HG02623 (cell line): ENCODE results near the gene MYH11.
"Not testable (repeated sequence)": the region's sequence is repeated elsewhere in the genome, so short reads cannot be mapped to it uniquely, and the experiment has no call there.

Experiments
- ATAC-seq: cut with Tn5 transposase; IDR thresholded peaks from one replicate; pipeline ENCODE4 v1.9.1; 2021; ENCODE audit warnings: moderate library complexity; ENCODE audit not compliant: unreplicated experiment

The MYH11 gene

DNA sequence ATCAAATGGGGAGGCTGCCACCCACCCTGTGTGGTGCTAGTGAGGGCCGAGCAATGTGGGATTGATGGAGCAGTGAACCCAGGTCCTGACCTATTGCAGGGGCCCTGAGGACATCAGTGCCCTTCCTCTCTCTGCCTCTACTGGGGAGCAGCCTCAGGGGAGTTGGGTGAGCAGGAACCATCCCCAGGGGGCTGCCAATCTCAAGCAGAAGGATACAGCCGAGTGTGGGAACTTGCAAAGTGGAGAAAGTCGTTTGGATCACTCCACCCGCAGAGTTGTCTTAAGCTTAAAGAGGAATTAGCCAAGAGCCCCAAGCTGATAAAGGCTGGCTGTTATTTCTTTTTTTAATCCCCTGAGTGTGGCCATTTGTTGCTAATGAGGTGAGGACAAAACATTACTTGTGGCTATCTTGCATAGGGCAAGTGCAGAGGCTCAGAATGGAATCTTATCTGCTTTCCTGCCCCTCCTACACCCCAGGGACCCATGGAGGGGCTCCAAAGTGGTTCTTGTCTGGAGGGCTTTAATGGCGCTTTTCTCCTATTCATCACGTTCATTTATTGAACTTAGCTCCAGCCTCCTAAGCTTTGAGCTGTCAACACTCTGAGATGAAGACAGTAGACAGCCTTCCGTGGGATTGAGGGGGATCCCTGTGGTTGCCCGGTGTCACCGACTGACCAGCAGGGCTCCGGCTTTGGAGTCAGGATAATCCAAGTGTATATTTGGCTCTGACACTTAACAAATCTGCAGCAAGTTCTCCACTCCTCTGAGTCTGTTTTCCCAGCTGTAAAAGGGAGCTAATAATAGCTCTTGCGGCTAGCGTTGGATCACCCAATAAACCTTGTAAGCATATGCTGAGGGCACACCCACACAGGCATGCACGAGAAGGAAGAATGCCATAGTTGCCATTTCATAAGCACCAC lies 45.1 kb downstream of the MYH11 start:
- no peak for ATAC-seq

DNA sequence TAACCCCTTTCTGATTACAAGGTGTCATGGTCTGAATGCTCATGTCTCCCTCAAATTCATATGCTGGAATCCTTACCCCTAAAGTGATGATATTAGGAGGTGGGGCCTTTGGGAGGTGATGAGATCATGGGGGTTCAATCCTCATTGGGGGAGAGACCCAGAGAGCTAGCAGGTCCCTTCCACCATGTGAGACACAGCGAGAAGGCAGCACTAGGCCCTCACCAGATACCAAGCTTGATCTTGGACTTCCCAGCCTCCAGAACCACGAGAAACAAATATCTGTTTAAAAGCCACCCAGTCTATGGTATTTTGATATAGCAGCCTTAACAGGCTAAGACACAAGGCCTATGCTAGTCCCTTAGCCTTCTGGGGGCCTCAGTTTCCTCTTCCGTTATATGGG lies 45.9 kb downstream of the MYH11 start:
- no peak for ATAC-seq

GRCh38 chr16:15810411-15810810 lies 46.4 kb downstream of the MYH11 start:
- no peak for ATAC-seq

DNA sequence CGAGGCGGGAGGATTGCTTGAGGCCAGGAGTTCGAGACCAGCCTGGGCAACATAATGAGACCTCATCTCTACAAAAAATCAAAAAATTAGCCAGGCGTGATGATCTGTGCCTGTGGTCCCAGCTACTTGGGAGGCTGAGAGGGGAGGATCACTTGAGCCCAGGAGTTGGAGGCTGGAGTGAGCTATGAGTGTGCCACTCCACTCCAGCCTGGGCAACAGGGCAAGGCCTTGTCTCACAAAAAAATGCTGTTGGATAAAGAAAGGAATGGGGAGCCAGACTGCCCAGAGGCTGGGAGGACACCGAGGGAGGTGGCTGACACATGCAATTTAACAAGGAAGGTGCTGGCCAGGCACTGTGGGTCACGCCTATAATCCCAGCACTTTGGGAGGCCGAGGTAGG lies 47.5 kb downstream of the MYH11 start:
- not testable (repeated sequence) for ATAC-seq

DNA sequence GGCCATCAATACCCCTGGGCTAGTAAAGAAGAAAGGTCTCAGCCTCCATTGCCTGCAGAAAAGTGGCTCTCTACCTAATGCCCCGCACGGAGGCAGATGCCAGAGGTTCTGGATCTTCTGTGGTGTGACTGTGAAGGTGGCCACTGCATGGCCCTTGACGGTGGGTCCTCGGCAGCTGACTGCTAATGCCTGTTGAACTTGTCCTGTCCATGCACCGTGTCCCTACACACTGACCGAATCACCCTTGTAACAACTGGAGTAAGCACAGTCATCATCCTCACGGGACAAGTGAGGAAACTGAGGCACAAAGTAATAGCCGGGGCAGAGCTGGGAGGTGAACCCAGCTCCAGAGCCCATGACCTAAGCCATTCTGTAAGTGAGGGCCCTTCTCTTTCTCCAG lies 48.8 kb downstream of the MYH11 start:
- ATAC-seq: no peak

- ATAC-seq: no peak
Observed at GRCh38 chr16:15807603-15808009, 49.2 kb downstream of the MYH11 start.

DNA sequence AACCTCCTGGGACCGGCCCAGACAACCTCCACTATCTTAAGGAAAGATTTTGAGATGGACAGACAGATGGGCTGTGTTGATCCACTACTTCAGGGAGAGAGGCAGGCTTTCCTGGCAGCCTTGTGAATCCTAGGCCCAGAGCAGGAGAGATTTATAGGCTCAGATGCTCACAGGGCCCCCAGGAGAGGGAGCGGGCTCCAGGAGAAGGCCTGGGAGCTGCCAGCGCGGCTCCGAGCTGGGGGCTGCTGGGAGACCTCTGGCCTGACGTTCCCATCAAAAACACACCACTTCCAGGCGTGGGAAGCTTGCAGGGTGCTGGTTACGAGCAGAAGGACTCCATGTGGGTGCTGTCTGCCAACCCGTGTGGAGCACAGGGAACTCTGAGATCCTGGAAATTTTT lies 53.2 kb downstream of the MYH11 start:
- no peak for ATAC-seq

GRCh38 chr16:15799851-15800495 lies 56.9 kb downstream of the MYH11 start:
- ATAC-seq: no peak

- no peak for ATAC-seq
Observed at GRCh38 chr16:15798671-15799070, 58.2 kb downstream of the MYH11 start.

GRCh38 chr16:15796885-15797284 lies 59.9 kb downstream of the MYH11 start:
- ATAC-seq: no peak

- ATAC-seq: no peak
Observed at GRCh38 chr16:15795615-15796014, 61.2 kb downstream of the MYH11 start.

GRCh38 chr16:15792563-15792971 lies 64.3 kb downstream of the MYH11 start:
- no peak for ATAC-seq

DNA sequence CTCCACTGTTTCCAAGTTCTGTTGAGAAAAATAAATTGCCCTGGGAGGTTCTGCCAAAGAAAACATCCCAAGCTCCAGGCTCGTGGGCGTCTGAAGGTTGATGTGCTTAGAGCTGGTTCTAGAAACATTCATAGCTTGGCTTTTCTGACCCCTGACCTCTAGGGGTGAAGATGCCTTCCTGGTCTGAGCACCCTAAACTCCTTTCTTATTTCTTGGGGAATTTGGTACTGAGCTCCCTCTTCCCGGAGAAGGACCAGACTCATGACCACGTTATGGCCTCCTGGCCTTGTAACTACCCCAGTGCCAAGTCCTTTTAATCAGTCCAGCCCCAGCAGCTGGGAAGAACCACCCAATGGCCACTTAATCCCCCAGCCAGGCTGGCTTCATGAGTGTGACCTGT lies 66.4 kb downstream of the MYH11 start:
- no peak for ATAC-seq

GRCh38 chr16:15789816-15790215 lies 67.0 kb downstream of the MYH11 start:
- ATAC-seq: not testable (repeated sequence)

GRCh38 chr16:15788846-15789239 lies 68.0 kb downstream of the MYH11 start:
- ATAC-seq: no peak

GRCh38 chr16:15786501-15786900 lies 70.3 kb downstream of the MYH11 start:
- no peak for ATAC-seq

DNA sequence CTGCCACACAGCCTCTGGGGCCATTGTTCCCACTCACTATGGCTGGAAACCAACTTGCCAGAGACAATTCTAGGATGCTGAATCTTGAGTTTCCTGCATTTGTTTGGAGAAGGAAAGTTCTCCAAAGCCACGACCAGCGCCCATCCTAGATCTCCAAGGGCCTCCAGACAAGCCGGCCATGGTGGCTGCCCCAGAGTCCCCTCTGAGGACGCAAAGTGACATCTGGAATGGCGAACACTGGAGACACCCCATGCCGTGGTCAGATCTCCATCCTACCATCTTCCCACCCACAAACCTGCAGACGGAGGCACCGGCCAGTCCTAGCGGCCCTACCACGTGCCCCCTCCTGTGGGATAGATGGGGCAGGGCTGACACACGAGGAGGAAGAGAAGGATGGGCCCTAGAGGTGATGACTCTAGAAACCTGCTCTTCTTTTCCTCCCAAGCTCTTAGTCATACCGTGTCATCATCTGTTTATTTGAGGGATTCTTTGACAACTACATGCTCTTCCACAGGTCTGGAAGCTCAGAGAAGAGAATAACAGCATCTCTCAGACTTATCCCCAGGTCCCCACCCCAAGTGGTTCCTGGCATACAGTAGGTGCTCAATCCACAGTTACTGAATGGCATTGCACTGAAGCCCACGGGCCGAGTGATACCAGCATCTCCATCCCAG lies 71.3 kb downstream of the MYH11 start:
- ATAC-seq: no peak

GRCh38 chr16:15783985-15784384 lies 72.8 kb downstream of the MYH11 start:
- ATAC-seq: no peak

DNA sequence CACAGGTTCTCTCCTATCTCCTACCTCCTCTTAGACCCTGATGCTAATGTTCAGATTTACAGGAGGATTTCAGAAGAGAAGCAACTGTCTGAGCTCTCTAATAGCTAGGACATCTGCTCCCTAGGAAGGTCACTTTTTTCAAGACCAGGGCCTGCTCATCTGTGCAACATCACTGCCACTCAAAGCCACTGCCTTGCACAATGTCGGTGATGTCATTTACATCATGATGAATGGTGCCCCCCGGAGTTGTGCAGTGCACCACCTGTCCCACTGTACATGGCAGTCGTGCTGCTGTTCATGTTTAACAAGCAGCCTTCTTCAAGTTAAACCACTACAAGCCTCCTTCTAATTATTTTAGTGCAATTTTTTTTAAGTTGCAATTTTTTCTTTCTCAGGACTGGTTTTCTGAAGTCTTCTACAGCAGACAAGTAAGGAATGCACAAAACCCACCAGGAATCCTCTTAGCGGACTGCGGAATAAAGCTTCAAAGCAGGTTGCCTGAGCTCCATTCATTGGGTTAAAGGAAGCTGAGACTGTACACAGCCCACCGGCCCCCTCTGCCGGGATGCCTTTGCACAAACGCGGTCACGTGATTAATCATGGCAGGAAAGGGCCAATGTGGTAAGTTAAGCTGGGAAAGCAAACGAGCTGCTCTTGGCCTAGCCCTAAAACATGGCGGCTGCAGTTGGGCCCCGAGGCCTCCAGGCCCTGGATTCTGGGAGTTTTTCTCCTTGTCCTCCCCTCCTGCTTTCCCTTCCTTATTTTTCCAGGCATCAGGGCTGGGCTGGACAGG lies 74.1 kb downstream of the MYH11 start:
- no peak for ATAC-seq

DNA sequence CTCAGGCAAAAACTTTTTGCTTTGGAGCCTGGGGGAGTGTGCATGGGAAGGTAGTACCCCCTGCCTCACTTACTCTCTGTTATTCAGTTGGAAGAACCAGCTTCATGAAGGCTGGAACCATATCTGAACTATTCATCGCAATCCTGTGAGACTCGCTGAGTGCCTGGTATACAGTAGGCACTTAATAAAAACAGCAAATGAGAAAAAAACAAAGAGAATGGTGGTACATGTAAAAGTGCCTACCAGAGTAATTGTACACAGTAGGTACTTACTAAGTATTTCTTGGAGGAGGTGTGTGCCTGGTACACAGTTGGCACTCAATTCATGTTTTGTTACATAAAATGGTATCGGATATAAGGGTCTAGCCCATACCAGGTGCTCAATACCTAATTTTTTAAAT lies 75.2 kb downstream of the MYH11 start:
- no peak for ATAC-seq

DNA sequence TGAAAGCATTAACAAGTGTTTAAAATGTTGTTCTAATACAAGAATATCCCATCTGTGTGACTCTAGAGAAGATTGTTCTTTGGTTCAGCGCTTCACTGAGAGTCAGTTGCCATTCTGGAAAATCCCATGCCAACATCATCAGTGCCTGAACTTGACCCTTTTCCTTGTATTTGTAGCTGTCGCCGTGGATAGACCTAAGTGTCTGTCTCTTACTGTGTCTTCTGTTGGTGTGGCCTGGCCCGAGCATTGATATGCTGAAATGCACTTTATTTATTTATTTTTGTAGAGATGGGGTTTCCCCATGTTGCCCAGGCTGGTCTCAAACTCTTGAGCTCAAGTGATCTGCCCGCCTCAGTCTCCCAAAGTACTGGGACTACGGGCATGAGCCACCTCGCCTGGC lies 76.0 kb downstream of the MYH11 start:
- no peak for ATAC-seq
